NB4 (cell line): ENCODE data around the gene PALM.
"Not testable (repeated sequence)": the region's sequence is repeated elsewhere in the genome, so short reads cannot be mapped to it uniquely, and the experiment has no call there.

Source experiments
- DNase-seq: peaks from one replicate; pipeline ENCODE4 v3.0.0; 2010; ENCODE audit warnings: low read depth
- H3K4me3 ChIP-seq: one replicate; pipeline ENCODE4 v1.5.1; 2011; ENCODE audit warnings: mild to moderate bottlenecking, low read depth, low read length, moderate library complexity
- MYC ChIP-seq: IDR thresholded peaks from 2 replicates; pipeline ENCODE4 v1.6.1; 2011; ENCODE audit warnings: low read depth, low read length
- POLR2A ChIP-seq: IDR thresholded peaks from 2 replicates; pipeline ENCODE4 v1.6.1; 2011; ENCODE audit warnings: mild to moderate bottlenecking; ENCODE audit not compliant: insufficient read length; ENCODE audit errors: extremely low read depth
- TF ChIP-seq, protein P1 (sequence below): IDR thresholded peaks from 2 replicates; pipeline ENCODE4 v1.6.1; 2011; ENCODE audit warnings: low read depth, low read length
- TF ChIP-seq, protein P2 (sequence below): IDR thresholded peaks from one replicate; pipeline ENCODE4 v1.5.1; 2012; ENCODE audit warnings: low read depth, low read length

The PALM gene

DNA sequence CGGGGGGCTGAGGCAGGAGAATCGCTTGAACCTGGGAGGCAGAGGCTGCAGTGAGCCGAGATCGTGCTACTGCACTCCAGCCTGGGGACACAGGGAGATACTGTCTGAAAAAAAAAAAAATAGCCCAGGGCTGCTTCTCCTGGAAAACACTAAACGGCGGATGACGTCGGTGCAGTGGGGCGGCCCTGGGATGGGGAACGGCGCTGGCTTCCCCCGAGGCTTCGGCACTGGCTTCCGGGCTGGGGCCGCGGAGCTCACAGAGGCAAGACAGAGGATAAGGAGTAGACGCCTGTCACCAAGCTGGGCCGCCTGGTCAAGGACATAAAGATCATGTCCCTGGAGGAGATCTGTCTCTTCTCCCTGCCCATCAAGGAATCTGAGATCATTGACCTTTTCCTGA is 18.5 kb upstream of the PALM start:
- TF ChIP-seq MYC (no peak), POLR2A (no peak)
- TF ChIP-seq, protein P1, sequence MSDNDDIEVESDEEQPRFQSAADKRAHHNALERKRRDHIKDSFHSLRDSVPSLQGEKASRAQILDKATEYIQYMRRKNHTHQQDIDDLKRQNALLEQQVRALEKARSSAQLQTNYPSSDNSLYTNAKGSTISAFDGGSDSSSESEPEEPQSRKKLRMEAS = no peak
- TF ChIP-seq, protein P2, sequence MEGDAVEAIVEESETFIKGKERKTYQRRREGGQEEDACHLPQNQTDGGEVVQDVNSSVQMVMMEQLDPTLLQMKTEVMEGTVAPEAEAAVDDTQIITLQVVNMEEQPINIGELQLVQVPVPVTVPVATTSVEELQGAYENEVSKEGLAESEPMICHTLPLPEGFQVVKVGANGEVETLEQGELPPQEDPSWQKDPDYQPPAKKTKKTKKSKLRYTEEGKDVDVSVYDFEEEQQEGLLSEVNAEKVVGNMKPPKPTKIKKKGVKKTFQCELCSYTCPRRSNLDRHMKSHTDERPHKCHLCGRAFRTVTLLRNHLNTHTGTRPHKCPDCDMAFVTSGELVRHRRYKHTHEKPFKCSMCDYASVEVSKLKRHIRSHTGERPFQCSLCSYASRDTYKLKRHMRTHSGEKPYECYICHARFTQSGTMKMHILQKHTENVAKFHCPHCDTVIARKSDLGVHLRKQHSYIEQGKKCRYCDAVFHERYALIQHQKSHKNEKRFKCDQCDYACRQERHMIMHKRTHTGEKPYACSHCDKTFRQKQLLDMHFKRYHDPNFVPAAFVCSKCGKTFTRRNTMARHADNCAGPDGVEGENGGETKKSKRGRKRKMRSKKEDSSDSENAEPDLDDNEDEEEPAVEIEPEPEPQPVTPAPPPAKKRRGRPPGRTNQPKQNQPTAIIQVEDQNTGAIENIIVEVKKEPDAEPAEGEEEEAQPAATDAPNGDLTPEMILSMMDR = no peak
- H3K4me3 ChIP-seq = no peak overlapping the region
- no peak for DNase-seq

- peak overlapping the region; percentile 74 for H3K4me3 ChIP-seq
- peak; percentile 51 for DNase-seq
- TF ChIP-seq, protein P1 = no peak
- 0 out of 2 replicates have a peak, but pooled peaks have one; percentile 14 for TF ChIP-seq MYC
Observed at GRCh38 chr19:694481-695351, 14.0 kb upstream of the PALM start.

GRCh38 chr19:695352-695949 is 13.3 kb upstream of the PALM start, which contains the start of gene PRSS57:
Gene PRSS57 (minus strand): TSS chr19:695452. CDS start chr19:695430, 22 bp downstream.
- TF ChIP-seq, protein P1 = peak; percentile 61
- TF ChIP-seq POLR2A (peak; percentile 60), MYC (no peak)
- peak; percentile 87 for DNase-seq
- peak within 1 kb of the TSS; percentile 74 for H3K4me3 ChIP-seq

DNA sequence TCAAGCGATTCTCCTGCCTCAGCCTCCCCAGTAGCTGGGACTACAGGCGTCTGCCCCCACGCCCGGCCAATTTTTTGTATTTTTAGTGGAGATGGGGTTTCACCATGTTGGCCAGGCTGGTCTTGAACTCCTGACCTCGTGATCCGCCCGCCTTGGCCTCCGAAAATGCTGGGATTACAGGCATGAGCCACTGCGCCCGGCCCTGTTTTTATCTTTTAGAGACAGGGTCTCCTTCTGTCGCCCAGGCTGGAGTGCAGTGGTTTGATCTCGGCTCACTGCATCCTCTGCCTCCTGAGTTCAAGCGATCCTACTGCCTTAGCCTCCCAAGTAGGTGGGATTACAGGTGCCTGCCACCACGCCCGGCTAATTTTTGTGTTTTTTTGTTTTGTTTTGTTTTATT is 10.2 kb upstream of the PALM start:
- H3K4me3 ChIP-seq = not testable (repeated sequence)
- peak; percentile 24 for DNase-seq

DNA sequence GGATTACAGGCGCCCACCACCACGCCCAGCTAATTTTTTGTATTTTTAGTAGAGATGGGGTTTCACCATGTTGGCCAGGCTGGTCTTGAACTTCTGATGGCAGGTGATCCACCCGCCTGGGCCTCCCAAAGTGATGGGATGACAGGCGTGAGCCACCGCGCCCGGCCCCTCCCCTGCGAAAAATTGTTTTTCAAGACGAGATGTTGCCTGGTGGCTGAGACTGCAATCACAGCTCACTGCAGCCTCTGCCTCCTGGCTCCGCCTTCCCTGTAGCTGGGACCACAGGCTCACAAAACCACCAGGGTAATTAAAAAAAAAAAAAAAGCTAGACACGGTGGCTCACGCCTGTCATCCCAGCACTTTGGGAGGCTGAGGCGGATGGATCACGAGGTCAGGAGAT is 8.8 kb upstream of the PALM start:
- DNase-seq = peak; percentile 86

DNA sequence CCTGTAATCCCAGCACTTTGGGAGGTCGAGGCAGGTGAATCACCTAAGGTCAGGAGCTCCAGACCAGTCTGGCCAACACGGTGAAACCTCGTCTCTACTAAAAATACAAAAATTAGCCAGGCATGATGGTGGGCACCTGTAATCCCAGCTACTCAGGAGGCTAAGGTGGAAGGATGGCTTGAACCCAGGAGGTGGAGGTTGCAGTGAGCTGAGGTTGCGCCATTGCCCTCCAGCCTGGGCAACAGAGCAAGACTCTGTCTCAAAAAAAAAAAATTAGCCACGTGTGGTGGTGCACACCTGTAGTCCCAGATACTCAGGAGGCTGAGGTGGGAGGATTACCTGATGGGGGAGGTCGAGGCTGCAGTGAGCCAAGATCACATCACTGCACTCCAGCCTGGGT is 5.9 kb upstream of the PALM start:
- not testable (repeated sequence) for DNase-seq, H3K4me3 ChIP-seq

More for the DNA sequence above, 8.8 kb upstream of the PALM start:
- not testable (repeated sequence) for H3K4me3 ChIP-seq

- DNase-seq = no peak
- no peak overlapping the region for H3K4me3 ChIP-seq
- TF ChIP-seq, protein P2 = no peak
- TF ChIP-seq, protein P1 = no peak
- no peak for TF ChIP-seq MYC
- no peak for TF ChIP-seq POLR2A
Observed at GRCh38 chr19:703329-703650, 5.4 kb upstream of the PALM start.

- no peak overlapping the region for H3K4me3 ChIP-seq
- TF ChIP-seq, protein P2 = no peak
- TF ChIP-seq MYC (no peak), POLR2A (no peak)
- TF ChIP-seq, protein P1 = no peak
- peak; percentile 84 for DNase-seq
Observed at GRCh38 chr19:703651-704446, 4.9 kb upstream of the PALM start.
